Transverse colon (tissue), 4 donors: Measurements from ENCODE around the gene CPZ. TPM values are rescaled to one million over a fixed set of nuclear protein-coding genes. Genes with fewer than 3 reads are reported as not detected.

Experiments
- DNase-seq: peaks from one replicate; pipeline ENCODE4 v3.0.0-alpha.2; 2019
- H3K27ac ChIP-seq, 4 donors: fragments of 200-600 bp; sonication (generic); 2 replicates each; pipeline ENCODE4 v1.5.1; 2016 to 2018; ENCODE audit warnings: inconsistent platforms in 4 of 4
- H3K27me3 ChIP-seq: fragments of 200-600 bp; sonication (generic); 2 replicates; pipeline ENCODE4 v1.5.1; 2017; ENCODE audit warnings: inconsistent platforms
- H3K36me3 ChIP-seq, 4 donors: fragments of 200-600 bp; sonication (generic); 2 replicates each; pipeline ENCODE4 v1.5.1; 2017 to 2019; ENCODE audit warnings: inconsistent platforms in 4 of 4
- H3K4me1 ChIP-seq, 4 donors: fragments of 200-600 bp; sonication (generic); 2 replicates each; pipeline ENCODE4 v1.5.1; 2017 to 2020; ENCODE audit warnings: inconsistent platforms in 4 of 4
- H3K4me3 ChIP-seq, 4 donors: fragments of 200-600 bp; sonication (generic); 1 replicate in 1 of 4; 2 replicates in 3 of 4; pipeline versions ENCODE4 v1.5.1 to v1.6.1; 2017 to 2019; ENCODE audit warnings: inconsistent platforms in 4 of 4
- H3K9me3 ChIP-seq, 2 donors: fragments of 200-600 bp; sonication (generic); 2 replicates each; pipeline ENCODE4 v1.5.1; 2017 to 2019; ENCODE audit warnings: inconsistent platforms in 2 of 2
- EP300 ChIP-seq: sonication (generic); formaldehyde crosslinking; IDR thresholded peaks from one replicate; pipeline ENCODE4 v1.6.1; 2017; ENCODE audit warnings: antibody characterized with exemption, low read depth
- POLR2A ChIP-seq: fragments of 450-650 bp; IDR thresholded peaks from one replicate; pipeline ENCODE4 v1.6.1; 2016; ENCODE audit warnings: antibody characterized with exemption, mild to moderate bottlenecking, moderate library complexity
- POLR2AphosphoS5 ChIP-seq, 3 donors: sonication (generic); formaldehyde crosslinking; IDR thresholded peaks; one replicate each; pipeline ENCODE4 v1.6.1; 2016; ENCODE audit warnings: antibody characterized with exemption in 3 of 3
- WGBS, 2 donors: methylation state at CpG; one replicate each; pipeline ENCODE4 v1.1.5; 2018; ENCODE audit warnings: low coverage in 1 of 2; 5-methylcytosine and 5-hydroxymethylcytosine counted together
- in situ Hi-C, 4 donors: fragments of 200-750 bp; cut with MboI; loops; one replicate each; pipeline versions ENCODE4 v1.15.0 to v1.15.1; 2017; ENCODE audit warnings: low sequenced_read_pairs in 3 of 4, low pct_ligation_motif_present in 1 of 4, low pct_unique_long_range_greater_than_20kb in 1 of 4
- intact Hi-C: fragments of 100-400 bp; cut with DNase I; formaldehyde crosslinking; loops from one replicate; pipeline ENCODE4 v1.15.1; 2023; ENCODE audit warnings: low total_unique reads
- total RNA-seq, 4 donors: library from RNA; depleted of rRNA; stranded (reverse); fragments of >200 nt; gene quantifications; one replicate each; pipeline ENCODE4 v1.1.0, GENCODE V29; 2016
- TF ChIP-seq, protein P1 (sequence below), 5 experiments: fragments of 200-600 bp in 3 of 5; fragments of 450-650 bp in 2 of 5; sonication (generic) in 3 of 5; IDR thresholded peaks; 1 replicate in 2 of 5; 2 replicates in 3 of 5; pipeline ENCODE4 v1.5.1; 2016 to 2017; ENCODE audit warnings: antibody characterized with exemption in 5 of 5, inconsistent platforms in 3 of 5, mild to moderate bottlenecking in 2 of 5, moderate library complexity in 1 of 5

CPZ gene
- total RNA-seq, 4 donors from 2014 or later = 0.96 to 2.1 TPM; not detected in 2

GRCh38 chr4:8579526-8580320 is 12.8 kb upstream of the CPZ start:
- H3K4me1 ChIP-seq = peaks cover 0 to 3% (median 0%) of the 10 kb centered on the region in 4 donors
- H3K36me3 ChIP-seq = no peaks in the 10 kb centered on the region
- in situ Hi-C loops = loop anchor here in 2 of 4 donors (25.0 kb wide), 2 partner anchors 117 to 342 kb away; no protein-coding TSS in a partner anchor
- no peak overlapping the region for H3K4me3 ChIP-seq
- intact Hi-C loops = no loop called here
- TF ChIP-seq EP300 (no peak), POLR2A (no peak), POLR2AphosphoS5 (IDR thresholded peaks at IDR 0.05) (no peak)
- TF ChIP-seq, protein P1, sequence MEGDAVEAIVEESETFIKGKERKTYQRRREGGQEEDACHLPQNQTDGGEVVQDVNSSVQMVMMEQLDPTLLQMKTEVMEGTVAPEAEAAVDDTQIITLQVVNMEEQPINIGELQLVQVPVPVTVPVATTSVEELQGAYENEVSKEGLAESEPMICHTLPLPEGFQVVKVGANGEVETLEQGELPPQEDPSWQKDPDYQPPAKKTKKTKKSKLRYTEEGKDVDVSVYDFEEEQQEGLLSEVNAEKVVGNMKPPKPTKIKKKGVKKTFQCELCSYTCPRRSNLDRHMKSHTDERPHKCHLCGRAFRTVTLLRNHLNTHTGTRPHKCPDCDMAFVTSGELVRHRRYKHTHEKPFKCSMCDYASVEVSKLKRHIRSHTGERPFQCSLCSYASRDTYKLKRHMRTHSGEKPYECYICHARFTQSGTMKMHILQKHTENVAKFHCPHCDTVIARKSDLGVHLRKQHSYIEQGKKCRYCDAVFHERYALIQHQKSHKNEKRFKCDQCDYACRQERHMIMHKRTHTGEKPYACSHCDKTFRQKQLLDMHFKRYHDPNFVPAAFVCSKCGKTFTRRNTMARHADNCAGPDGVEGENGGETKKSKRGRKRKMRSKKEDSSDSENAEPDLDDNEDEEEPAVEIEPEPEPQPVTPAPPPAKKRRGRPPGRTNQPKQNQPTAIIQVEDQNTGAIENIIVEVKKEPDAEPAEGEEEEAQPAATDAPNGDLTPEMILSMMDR (IDR thresholded peaks at IDR 0.05) = no peak
- no peak overlapping the region for H3K27ac ChIP-seq
- no peak for DNase-seq
- H3K27me3 ChIP-seq = peaks cover 38% of the 10 kb centered on the region
- no peaks in the 10 kb centered on the region for H3K9me3 ChIP-seq
- WGBS, 2 donors = 25 to 37% methylated on average over 5 to 12 of the region's 12 CpGs

GRCh38 chr4:8580321-8581093 is 12.1 kb upstream of the CPZ start, which contains the start of gene GPR78:
TSS of gene GPR78 (plus strand) at chr4:8580392. CDS start at chr4:8580983, 591 bp downstream.
- Histone ChIP-seq H3K9me3 (no peaks in the 10 kb centered on the region), H3K4me1 (peaks cover 0 to 3% (median 0%) of the 10 kb centered on the region in 4 donors), H3K27me3 (peaks cover 38% of the 10 kb centered on the region), H3K36me3 (no peaks in the 10 kb centered on the region), H3K4me3 (no peak within 1 kb of the TSS), H3K27ac (no peak within 1 kb of the TSS)
- intact Hi-C loops = no loop called here
- TF ChIP-seq EP300 = no peak
- no peak for TF ChIP-seq POLR2A
- TF ChIP-seq POLR2AphosphoS5 (IDR thresholded peaks at IDR 0.05) = no peak
- TF ChIP-seq, protein P1 (IDR thresholded peaks at IDR 0.05) = no peak
- WGBS, 2 donors = 20% methylated on average over 56 of the region's 63 CpGs; no CpG with 5 or more reads in 1 of the 2 donors
- in situ Hi-C loops = loop anchor here in 2 of 4 donors (25.0 kb wide), 2 partner anchors 118 to 343 kb away; no protein-coding TSS in a partner anchor
- peak; percentile 24 for DNase-seq

DNA sequence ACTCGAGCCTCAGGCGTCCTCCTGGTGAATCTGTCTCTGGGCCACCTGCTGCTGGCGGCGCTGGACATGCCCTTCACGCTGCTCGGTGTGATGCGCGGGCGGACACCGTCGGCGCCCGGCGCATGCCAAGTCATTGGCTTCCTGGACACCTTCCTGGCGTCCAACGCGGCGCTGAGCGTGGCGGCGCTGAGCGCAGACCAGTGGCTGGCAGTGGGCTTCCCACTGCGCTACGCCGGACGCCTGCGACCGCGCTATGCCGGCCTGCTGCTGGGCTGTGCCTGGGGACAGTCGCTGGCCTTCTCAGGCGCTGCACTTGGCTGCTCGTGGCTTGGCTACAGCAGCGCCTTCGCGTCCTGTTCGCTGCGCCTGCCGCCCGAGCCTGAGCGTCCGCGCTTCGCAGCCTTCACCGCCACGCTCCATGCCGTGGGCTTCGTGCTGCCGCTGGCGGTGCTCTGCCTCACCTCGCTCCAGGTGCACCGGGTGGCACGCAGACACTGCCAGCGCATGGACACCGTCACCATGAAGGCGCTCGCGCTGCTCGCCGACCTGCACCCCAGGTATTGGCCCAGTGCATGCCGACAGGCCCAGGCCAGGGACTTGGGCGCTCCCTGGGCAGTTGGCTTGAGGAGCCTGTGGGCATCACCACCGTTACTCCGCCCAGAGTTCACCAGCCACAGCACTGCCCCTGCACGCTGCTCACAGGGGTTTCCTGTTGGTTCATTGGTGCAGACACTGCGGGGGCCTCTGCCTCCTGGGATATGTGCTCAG is 11.3 kb upstream of the CPZ start:
- TF ChIP-seq EP300 (no peak), POLR2AphosphoS5 (IDR thresholded peaks at IDR 0.05) (no peak), POLR2A (no peak)
- TF ChIP-seq, protein P1 (IDR thresholded peaks at IDR 0.05) = no peak
- Histone ChIP-seq H3K4me1 (peaks cover 0 to 3% (median 0%) of the 10 kb centered on the region in 4 donors), H3K9me3 (no peaks in the 10 kb centered on the region), H3K27ac (no peak overlapping the region), H3K36me3 (no peaks in the 10 kb centered on the region), H3K27me3 (peaks cover 38% of the 10 kb centered on the region), H3K4me3 (no peak overlapping the region)
- no peak for DNase-seq
- intact Hi-C loops (no loop called here), in situ Hi-C loops (loop anchor here in 2 of 4 donors (25.0 kb wide), 2 partner anchors 119 to 344 kb away; no protein-coding TSS in a partner anchor)
- 76 to 100% methylated on average over 6 to 48 of the region's 66 CpGs for WGBS, 2 donors
